Endothelial cell of umbilical vein (primary cell): Measurements from ENCODE around the gene ACTL10. TPM values are rescaled to one million over a fixed set of nuclear protein-coding genes. Genes with fewer than 3 reads are reported as not detected.

ENCODE experiments used
- BruUV-seq: library from RNA; stranded (reverse); fragments of 400-500 nt; replicated peaks from 2 replicates; lab custom pipeline; 2021; lab: Mats Ljungman, UMichigan
- CTCF ChIA-PET: fragments of 300-600, 350-600 bp; sonication (Branson Sonifier 250); formaldehyde crosslinking; loops from one replicate; lab custom pipeline; 2021; ENCODE audit warnings: antibody characterized with exemption, inconsistent platforms; lab: Charles Lee
- POLR2A ChIA-PET: fragments of 300-600, 350-600 bp; sonication (Branson Sonifier 250); formaldehyde crosslinking; loops from one replicate; lab custom pipeline; 2021; ENCODE audit warnings: antibody characterized with exemption, inconsistent platforms; lab: Charles Lee
- DNase-seq: peaks from one replicate; pipeline ENCODE4 v3.0.0-alpha.2; 2011; ENCODE audit warnings: low read depth, low spot score
- FAIRE-seq: peaks from 2 replicates; lab custom pipeline; 2011; peaks lifted over from hg19 to GRCh38; lab: Jason Lieb, UNC
- H2AFZ ChIP-seq: 2 replicates; pipeline ENCODE4 v1.6.0; 2012; ENCODE audit warnings: low read depth, low read length, control low read depth, inconsistent platforms
- H3K27ac ChIP-seq: 2 replicates; pipeline ENCODE4 v1.5.1; 2011; ENCODE audit warnings: low read depth, mild to moderate bottlenecking, control low read depth, low read length, moderate library complexity; ENCODE audit not compliant: insufficient read depth
- H3K27me3 ChIP-seq, 2 experiments: 2 replicates each; pipeline versions ENCODE4 v1.6.0 to v1.6.1; 2011; ENCODE audit warnings: low read length in 2 of 2, mixed read lengths in 1 of 2; ENCODE audit not compliant: control insufficient read depth in 2 of 2, insufficient read depth in 2 of 2
- H3K36me3 ChIP-seq, 2 experiments: 2 replicates in 1 of 2; 3 replicates in 1 of 2; pipeline ENCODE4 v1.5.1; 2011; ENCODE audit warnings: low read length in 2 of 2, mild to moderate bottlenecking in 1 of 2, moderate library complexity in 1 of 2; ENCODE audit not compliant: control insufficient read depth in 2 of 2, insufficient read depth in 2 of 2; ENCODE audit errors: extremely low read depth in 1 of 2
- H3K4me1 ChIP-seq: 3 replicates; pipeline ENCODE4 v1.5.1; 2011; ENCODE audit warnings: mild to moderate bottlenecking, low read length; ENCODE audit not compliant: control insufficient read depth, insufficient read depth; ENCODE audit errors: extremely low read depth
- H3K4me2 ChIP-seq: 2 replicates; pipeline ENCODE4 v1.6.1; 2011; ENCODE audit warnings: low read length, control low read depth, mixed read lengths; ENCODE audit not compliant: insufficient read depth
- H3K4me3 ChIP-seq, 3 experiments: fragments of 200-600 bp in 1 of 3; sonication (generic), shearing (Covaris generic) in 1 of 3; replicated peaks in 1 of 3; 2 replicates each; pipeline ENCODE4 v1.5.1; 2011 to 2016; ENCODE audit warnings: control low read depth in 3 of 3, low read length in 3 of 3, mild to moderate bottlenecking in 2 of 3, inconsistent platforms in 1 of 3, low read depth in 1 of 3, moderate library complexity in 1 of 3; ENCODE audit not compliant: insufficient read depth in 1 of 3
- H3K79me2 ChIP-seq: 2 replicates; pipeline ENCODE4 v1.6.0; 2012; ENCODE audit warnings: low read length, inconsistent platforms; ENCODE audit not compliant: control insufficient read depth, insufficient read depth
- H3K9ac ChIP-seq: replicated peaks from 2 replicates; pipeline ENCODE3; 2011; ENCODE audit warnings: low read length, control low read depth; ENCODE audit not compliant: insufficient read depth; ENCODE audit errors: extremely low read depth
- H3K9me1 ChIP-seq: replicated peaks from 3 replicates; pipeline ENCODE4 v1.6.0; 2011; ENCODE audit warnings: mild to moderate bottlenecking, low read length; ENCODE audit not compliant: control insufficient read depth, insufficient read depth; ENCODE audit errors: extremely low read depth
- H3K9me3 ChIP-seq: replicated peaks from 2 replicates; pipeline ENCODE4 v1.5.1; 2012; ENCODE audit warnings: low read length, inconsistent platforms; ENCODE audit not compliant: control insufficient read depth, insufficient read depth
- H4K20me1 ChIP-seq: replicated peaks from 2 replicates; pipeline ENCODE3; 2011; ENCODE audit warnings: mild to moderate bottlenecking, low read length; ENCODE audit not compliant: control insufficient read depth, insufficient read depth; ENCODE audit errors: extremely low read depth
- CTCF ChIP-seq, 2 donors: IDR thresholded peaks; 1 replicate in 1 of 2; 2 replicates in 1 of 2; pipeline ENCODE4 v1.5.1; 2011; ENCODE audit warnings: low read length in 2 of 2, mild to moderate bottlenecking in 2 of 2, moderate library complexity in 2 of 2, control low read depth in 1 of 2, inconsistent platforms in 1 of 2, low read depth in 1 of 2; ENCODE audit not compliant: insufficient read depth in 1 of 2; ENCODE audit errors: extremely low read depth in 1 of 2
- EZH2 ChIP-seq: IDR thresholded peaks from 2 replicates; pipeline ENCODE4 v1.6.1; 2012; ENCODE audit warnings: borderline replicate concordance, low read depth, mild to moderate bottlenecking, moderate library complexity, low read length, inconsistent platforms; ENCODE audit not compliant: severe bottlenecking
- FOS ChIP-seq: IDR thresholded peaks from 2 replicates; pipeline ENCODE4 v1.6.1; 2011; ENCODE audit warnings: mild to moderate bottlenecking, low read length, moderate library complexity, borderline replicate concordance; ENCODE audit not compliant: insufficient read depth
- GATA2 ChIP-seq: IDR thresholded peaks from 2 replicates; pipeline ENCODE4 v1.7.0; 2011; ENCODE audit warnings: low read depth, mild to moderate bottlenecking, moderate library complexity, mixed read lengths, low read length; ENCODE audit not compliant: insufficient read length, insufficient read depth
- JUN ChIP-seq: IDR thresholded peaks from 2 replicates; pipeline ENCODE4 v1.6.1; 2011; ENCODE audit warnings: borderline replicate concordance, low read depth; ENCODE audit not compliant: insufficient read length, insufficient read depth
- MAX ChIP-seq: IDR thresholded peaks from 2 replicates; pipeline ENCODE4 v1.6.1; 2011; ENCODE audit not compliant: insufficient read depth, insufficient read length
- MYC ChIP-seq: IDR thresholded peaks from one replicate; pipeline ENCODE4 v1.6.1; 2011; ENCODE audit warnings: mild to moderate bottlenecking, low read depth, low read length
- POLR2A ChIP-seq: IDR thresholded peaks from 2 replicates; pipeline ENCODE4 v1.6.1; 2012; ENCODE audit warnings: low read depth, mild to moderate bottlenecking, control low read depth, low read length
- POLR2AphosphoS5 ChIP-seq: IDR thresholded peaks from 2 replicates; pipeline ENCODE4 v1.6.1; 2012; ENCODE audit warnings: low read depth, mild to moderate bottlenecking, control low read depth, low read length, moderate library complexity; ENCODE audit not compliant: insufficient read depth
- dilution Hi-C: fragments of 300-500 bp; cut with MboI; formaldehyde crosslinking; loops from one replicate; pipeline ENCODE4 v1.15.0; 2019; ENCODE audit warnings: low sequenced_read_pairs; ENCODE audit not compliant: extremely low pct_ligation_motif_present
- intact Hi-C: fragments of 100-400 bp; cut with micrococcal nuclease; formaldehyde crosslinking; loops from one replicate; pipeline ENCODE4 v1.10.0; 2022
- polyA plus RNA-seq, 4 experiments: library from polyadenylated mRNA; depleted of rRNA in 3 of 4; stranded (reverse) in 3 of 4; unstranded in 1 of 4; fragments of >200 nt; gene quantifications; 2 replicates each; pipeline versions ENCODE4 v1.2.1 to v1.2.3, GENCODE V29; 2011 to 2012; ENCODE audit warnings: missing spikeins in 1 of 4
- total RNA-seq: library from RNA; stranded (reverse); gene quantifications from 2 replicates; pipeline ENCODE4 v1.2.3, GENCODE V29; 2021

The ACTL10 gene
- total and polyA plus RNA-seq, 2 donors (not counting 3 experiments of a cell fraction or from before 2014, with no cell fraction given), result 0.92 to 1.4 TPM

GRCh38 chr20:33676121-33676520 lies 9.4 kb downstream of the ACTL10 start:
- H2AFZ ChIP-seq, result no peak overlapping the region
- no peak overlapping the region for H3K4me2 ChIP-seq
- dilution Hi-C loops (no loop called here), intact Hi-C loops (no loop called here)
- TF ChIP-seq CTCF (IDR thresholded peaks at IDR 0.05; ENCODE audit: extremely low read depth in 1 of 2, insufficient read depth in 1 of 2, low read depth in 1 of 2, low read length in 2 of 2) (no peak), FOS (no peak), MYC (no peak), EZH2 (no peak), JUN (no peak), POLR2AphosphoS5 (no peak), GATA2 (no peak), POLR2A (no peak), MAX (no peak)
- no peaks in the 10 kb centered on the region for H4K20me1 ChIP-seq
- no peak overlapping the region for H3K9ac ChIP-seq
- DNase-seq (no peak), FAIRE-seq (no peak)
- H3K27me3 ChIP-seq, result no peaks in the 10 kb centered on the region
- no peaks in the 10 kb centered on the region for H3K79me2 ChIP-seq
- CTCF ChIA-PET, result interaction anchor here (0.7 to 1.6 kb wide), 2 partner anchors 9 to 15 kb away, joined by 3 to 4 read pairs; no protein-coding TSS in a partner anchor
- no peaks in the 10 kb centered on the region for H3K9me1 ChIP-seq
- H3K4me3 ChIP-seq, result no peak overlapping the region
- BruUV-seq, result no TSS peak
- H3K4me1 ChIP-seq, result peaks cover 15% of the 10 kb centered on the region
- no peaks in the 10 kb centered on the region for H3K36me3 ChIP-seq
- no peaks in the 10 kb centered on the region for H3K9me3 ChIP-seq
- POLR2A ChIA-PET, result no interaction called here
- H3K27ac ChIP-seq, result no peak overlapping the region
